IPS-15b (cell line): Measurements from ENCODE around the gene FBLN1.

ENCODE experiments used
- H3K27me3 ChIP-seq: one replicate; pipeline ENCODE4 v1.6.1; 2013; ENCODE audit warnings: low read length; ENCODE audit not compliant: control insufficient read depth, insufficient read depth
- H3K36me3 ChIP-seq: one replicate; pipeline ENCODE4 v1.6.1; 2013; ENCODE audit warnings: low read length; ENCODE audit not compliant: control insufficient read depth, insufficient read depth
- H3K4me1 ChIP-seq: one replicate; pipeline ENCODE4 v1.6.1; 2013; ENCODE audit warnings: mild to moderate bottlenecking, low read length; ENCODE audit not compliant: control insufficient read depth, insufficient read depth
- H3K4me3 ChIP-seq: one replicate; pipeline ENCODE4 v1.5.1; 2013; ENCODE audit warnings: low read depth, low read length
- H3K9ac ChIP-seq: one replicate; pipeline ENCODE4 v1.6.1; 2013; ENCODE audit warnings: low read depth, mild to moderate bottlenecking, low read length
- H3K9me3 ChIP-seq: one replicate; pipeline ENCODE4 v1.6.1; 2013; ENCODE audit warnings: mild to moderate bottlenecking, low read length; ENCODE audit not compliant: control insufficient read depth, insufficient read depth

The FBLN1 gene

GRCh38 chr22:45579306-45579705 is 76.6 kb downstream of the FBLN1 start:
- H3K27me3 ChIP-seq: no peaks in the 10 kb centered on the region
- no peak overlapping the region for H3K9ac ChIP-seq
- no peaks in the 10 kb centered on the region for H3K36me3 ChIP-seq
- no peaks in the 10 kb centered on the region for H3K9me3 ChIP-seq
- H3K4me3 ChIP-seq: no peak overlapping the region
- H3K4me1 ChIP-seq: no peaks in the 10 kb centered on the region

GRCh38 chr22:45579806-45580725 is 77.4 kb downstream of the FBLN1 start:
- H3K27me3 ChIP-seq: no peaks in the 10 kb centered on the region
- H3K4me1 ChIP-seq: no peaks in the 10 kb centered on the region
- no peak overlapping the region for H3K9ac ChIP-seq
- no peaks in the 10 kb centered on the region for H3K36me3 ChIP-seq
- H3K9me3 ChIP-seq: no peaks in the 10 kb centered on the region
- H3K4me3 ChIP-seq: no peak overlapping the region

- Histone ChIP-seq H3K9me3 (no peaks in the 10 kb centered on the region), H3K4me1 (no peaks in the 10 kb centered on the region), H3K36me3 (no peaks in the 10 kb centered on the region), H3K27me3 (no peaks in the 10 kb centered on the region), H3K4me3 (no peak overlapping the region), H3K9ac (no peak overlapping the region)
Measured at GRCh38 chr22:45580726-45581381, 78.2 kb downstream of the FBLN1 start.

- no peaks in the 10 kb centered on the region for H3K36me3 ChIP-seq
- no peak overlapping the region for H3K9ac ChIP-seq
- H3K9me3 ChIP-seq: no peaks in the 10 kb centered on the region
- no peak overlapping the region for H3K4me3 ChIP-seq
- H3K27me3 ChIP-seq: no peaks in the 10 kb centered on the region
- H3K4me1 ChIP-seq: no peaks in the 10 kb centered on the region
Measured at GRCh38 chr22:45581549-45582080, 78.9 kb downstream of the FBLN1 start.

GRCh38 chr22:45582236-45582954 is 79.7 kb downstream of the FBLN1 start:
- Histone ChIP-seq H3K4me3 (no peak overlapping the region), H3K9ac (no peak overlapping the region), H3K27me3 (no peaks in the 10 kb centered on the region), H3K9me3 (no peaks in the 10 kb centered on the region), H3K4me1 (no peaks in the 10 kb centered on the region), H3K36me3 (no peaks in the 10 kb centered on the region)

GRCh38 chr22:45582955-45583320 is 80.3 kb downstream of the FBLN1 start:
- H3K4me3 ChIP-seq: no peak overlapping the region
- H3K4me1 ChIP-seq: no peaks in the 10 kb centered on the region
- H3K9ac ChIP-seq: no peak overlapping the region
- no peaks in the 10 kb centered on the region for H3K36me3 ChIP-seq
- no peaks in the 10 kb centered on the region for H3K9me3 ChIP-seq
- no peaks in the 10 kb centered on the region for H3K27me3 ChIP-seq

- Histone ChIP-seq H3K27me3 (no peaks in the 10 kb centered on the region), H3K9me3 (no peaks in the 10 kb centered on the region), H3K4me1 (no peaks in the 10 kb centered on the region), H3K9ac (no peak overlapping the region), H3K36me3 (no peaks in the 10 kb centered on the region), H3K4me3 (no peak overlapping the region)
Measured at GRCh38 chr22:45583504-45583903, 80.8 kb downstream of the FBLN1 start.

GRCh38 chr22:45584121-45584570 is 81.5 kb downstream of the FBLN1 start:
- Histone ChIP-seq H3K27me3 (no peaks in the 10 kb centered on the region), H3K9ac (no peak overlapping the region), H3K4me3 (no peak overlapping the region), H3K4me1 (no peaks in the 10 kb centered on the region), H3K36me3 (no peaks in the 10 kb centered on the region), H3K9me3 (no peaks in the 10 kb centered on the region)

- Histone ChIP-seq H3K36me3 (no peaks in the 10 kb centered on the region), H3K27me3 (no peaks in the 10 kb centered on the region), H3K9me3 (no peaks in the 10 kb centered on the region), H3K4me3 (no peak overlapping the region), H3K9ac (no peak overlapping the region), H3K4me1 (no peaks in the 10 kb centered on the region)
Measured at GRCh38 chr22:45584621-45585436, 82.1 kb downstream of the FBLN1 start.

GRCh38 chr22:45585437-45585755 is 82.7 kb downstream of the FBLN1 start:
- H3K27me3 ChIP-seq: no peaks in the 10 kb centered on the region
- H3K9ac ChIP-seq: no peak overlapping the region
- H3K4me1 ChIP-seq: no peaks in the 10 kb centered on the region
- no peak overlapping the region for H3K4me3 ChIP-seq
- no peaks in the 10 kb centered on the region for H3K9me3 ChIP-seq
- H3K36me3 ChIP-seq: no peaks in the 10 kb centered on the region

- Histone ChIP-seq H3K4me3 (no peak overlapping the region), H3K36me3 (no peaks in the 10 kb centered on the region), H3K9ac (no peak overlapping the region), H3K4me1 (no peaks in the 10 kb centered on the region), H3K27me3 (no peaks in the 10 kb centered on the region), H3K9me3 (no peaks in the 10 kb centered on the region)
Measured at GRCh38 chr22:45585946-45586540, 83.4 kb downstream of the FBLN1 start.
